ENCODE results near the gene AVPR1B.

The AVPR1B gene, protein sequence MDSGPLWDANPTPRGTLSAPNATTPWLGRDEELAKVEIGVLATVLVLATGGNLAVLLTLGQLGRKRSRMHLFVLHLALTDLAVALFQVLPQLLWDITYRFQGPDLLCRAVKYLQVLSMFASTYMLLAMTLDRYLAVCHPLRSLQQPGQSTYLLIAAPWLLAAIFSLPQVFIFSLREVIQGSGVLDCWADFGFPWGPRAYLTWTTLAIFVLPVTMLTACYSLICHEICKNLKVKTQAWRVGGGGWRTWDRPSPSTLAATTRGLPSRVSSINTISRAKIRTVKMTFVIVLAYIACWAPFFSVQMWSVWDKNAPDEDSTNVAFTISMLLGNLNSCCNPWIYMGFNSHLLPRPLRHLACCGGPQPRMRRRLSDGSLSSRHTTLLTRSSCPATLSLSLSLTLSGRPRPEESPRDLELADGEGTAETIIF

DNA sequence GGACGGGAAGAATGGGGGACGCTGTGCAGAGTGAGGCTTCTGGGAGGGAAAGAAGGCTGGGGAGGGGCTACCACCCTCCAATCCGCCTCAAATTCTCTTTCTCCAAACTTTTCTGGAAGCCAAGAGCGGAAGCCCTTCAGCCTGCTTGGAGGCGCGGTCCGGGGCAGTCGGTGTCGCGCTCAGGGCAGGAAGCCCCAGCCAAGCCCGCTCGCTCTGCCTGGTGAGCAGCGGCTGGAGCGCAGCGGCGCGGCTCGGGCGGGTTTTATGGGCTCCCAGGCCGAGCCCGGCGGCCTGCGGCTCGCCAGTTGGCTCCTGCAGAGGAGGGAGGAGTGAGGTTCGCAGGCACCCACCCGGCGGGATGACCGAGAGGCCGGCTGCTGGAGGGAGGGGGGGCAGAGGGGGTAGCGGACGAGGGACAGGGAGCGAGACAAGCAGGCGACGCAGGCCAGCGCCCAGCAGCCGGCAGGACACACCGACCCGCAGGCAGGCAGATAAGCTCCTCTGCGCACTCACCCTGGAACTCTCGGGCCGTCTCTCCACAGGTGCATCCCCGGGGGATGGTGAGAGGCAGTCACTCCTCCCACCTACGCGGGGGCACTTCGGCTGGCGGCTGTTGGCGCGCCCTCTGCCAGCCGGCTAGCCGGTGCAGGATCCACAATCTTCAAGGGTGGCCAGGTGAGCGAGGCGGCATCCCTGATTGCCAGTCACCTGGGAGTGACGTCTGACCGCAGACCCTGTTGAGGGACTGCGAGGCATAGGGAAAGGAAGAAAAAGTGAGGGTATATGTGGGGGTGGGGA is at the start of gene AVPR1B:
TSS of gene AVPR1B (minus strand) at position 238 of the 798 bp plus-strand sequence. CDS start 498 bp downstream, outside the sequence.
- DNase-seq = no peak

DNA sequence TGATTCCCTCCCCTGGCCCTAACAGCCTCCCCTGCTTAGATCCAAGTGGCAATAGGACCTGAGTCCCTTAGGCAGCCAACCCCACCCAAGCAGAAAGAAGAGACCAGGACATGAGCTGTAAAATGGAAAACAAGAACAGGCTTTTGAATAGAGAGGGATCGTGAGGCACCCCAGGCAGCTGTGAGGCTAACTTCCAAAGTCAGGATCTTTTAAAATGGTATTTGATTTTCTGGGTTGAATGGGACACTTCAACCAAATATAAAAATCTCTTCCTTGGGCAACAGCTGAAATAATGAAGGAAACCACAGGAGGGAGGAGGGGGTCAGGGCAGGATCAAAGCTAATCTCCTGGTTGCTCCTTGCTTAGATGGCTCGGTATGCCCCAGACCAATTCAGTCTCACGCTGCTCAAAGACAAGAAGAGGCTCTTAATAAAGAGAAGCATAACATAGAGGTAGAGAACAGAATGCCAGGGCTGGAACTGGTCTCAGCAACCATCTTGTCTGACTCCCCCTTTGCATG is 28.6 kb upstream of the AVPR1B start:
- DNase-seq = no peak

DNA sequence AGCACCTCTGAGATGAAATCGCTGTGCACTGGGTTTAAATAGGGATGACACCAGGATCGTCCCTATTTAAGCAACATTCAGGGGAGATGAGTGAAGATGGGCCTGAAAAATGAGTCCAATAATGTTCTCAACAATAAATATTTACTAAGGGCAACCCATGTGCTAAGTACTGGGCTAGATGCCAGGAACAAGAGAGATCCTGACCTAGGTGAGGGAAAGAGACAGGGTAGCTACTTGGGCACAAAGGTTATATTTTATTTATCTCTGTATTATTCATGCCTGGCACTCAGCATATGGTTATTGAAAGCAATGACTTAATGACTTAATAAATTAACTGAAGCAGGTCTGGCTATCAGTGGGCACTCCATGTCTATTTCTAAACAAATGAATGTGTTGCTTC is 27.4 kb upstream of the AVPR1B start:
- no peak for DNase-seq

- no peak for DNase-seq
Observed at GRCh38 chr1:206143537-206144172, 26.5 kb upstream of the AVPR1B start.

- no peak for DNase-seq
Observed at GRCh38 chr1:206142770-206143169, 25.6 kb upstream of the AVPR1B start.

DNA sequence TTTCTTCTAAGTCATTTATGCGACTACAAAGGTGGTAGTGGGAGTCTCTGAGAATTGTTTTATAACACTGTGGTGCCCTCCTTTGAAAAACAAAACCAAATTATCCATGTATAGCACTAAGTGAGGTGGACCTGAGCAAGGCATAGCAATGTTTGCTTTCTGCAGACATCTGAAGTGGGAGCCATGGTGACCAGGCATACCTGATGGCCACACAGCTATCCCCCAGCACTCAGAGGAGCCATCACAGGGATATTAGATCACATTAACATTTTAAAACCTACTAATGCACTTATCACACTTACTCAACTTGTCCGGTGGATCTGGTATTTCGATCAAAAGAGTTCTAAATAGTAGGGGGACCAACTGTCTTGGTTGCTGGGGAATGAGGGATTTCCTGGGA is 24.8 kb upstream of the AVPR1B start:
- no peak for DNase-seq

GRCh38 chr1:206136241-206136640 is 19.1 kb upstream of the AVPR1B start:
- no peak for DNase-seq

DNA sequence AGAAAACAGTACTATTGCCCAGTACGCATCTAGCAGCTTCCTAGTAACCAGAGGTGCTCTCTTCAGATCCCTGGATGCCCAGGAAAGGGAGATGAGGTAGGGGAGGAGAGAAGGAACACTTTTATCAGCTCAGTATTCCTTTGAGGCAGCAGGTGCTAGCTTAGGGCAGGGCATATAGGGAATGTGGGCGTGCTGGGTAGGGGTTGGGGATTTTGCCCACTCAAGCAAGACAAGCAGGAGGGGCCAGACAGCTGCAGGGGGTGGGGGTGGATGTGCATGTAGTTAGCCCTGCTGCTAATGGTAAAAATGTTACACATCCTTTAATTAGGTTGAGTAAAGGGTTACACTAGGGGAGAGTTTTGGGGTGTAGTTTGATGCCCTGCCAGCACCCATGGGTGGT is 18.1 kb upstream of the AVPR1B start:
- DNase-seq = no peak

DNA sequence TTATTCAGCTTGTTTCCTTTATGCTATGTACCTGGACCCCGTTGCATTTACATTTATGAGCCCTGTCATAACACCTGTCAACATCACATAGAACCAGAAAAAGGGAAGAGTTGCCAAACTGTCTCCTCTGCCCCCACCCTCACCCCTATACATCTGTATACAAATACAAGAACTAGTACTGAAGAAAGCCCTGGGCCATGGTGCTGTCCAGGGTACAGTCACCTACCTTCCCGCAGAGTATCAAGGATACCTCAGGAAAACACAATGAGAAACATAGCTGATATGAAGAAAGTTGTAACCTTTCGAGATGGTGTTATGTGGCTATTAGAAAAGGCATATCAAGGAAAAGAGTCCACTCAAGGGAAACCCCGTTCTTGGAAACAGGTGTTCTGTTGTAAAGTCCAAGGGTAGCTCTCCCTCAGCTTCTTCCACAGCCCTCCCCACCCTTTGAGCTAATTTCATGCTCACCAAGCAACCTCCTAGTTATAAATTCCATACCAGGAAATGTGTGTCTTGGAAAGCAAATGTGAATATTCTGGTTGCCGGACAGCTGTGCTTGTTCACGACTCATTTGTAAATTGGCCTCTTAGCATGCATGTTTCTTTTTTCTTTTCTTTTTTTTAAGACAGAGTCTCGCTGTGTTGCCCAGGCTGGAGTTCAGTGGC is 16.7 kb upstream of the AVPR1B start:
- no peak for DNase-seq

DNA sequence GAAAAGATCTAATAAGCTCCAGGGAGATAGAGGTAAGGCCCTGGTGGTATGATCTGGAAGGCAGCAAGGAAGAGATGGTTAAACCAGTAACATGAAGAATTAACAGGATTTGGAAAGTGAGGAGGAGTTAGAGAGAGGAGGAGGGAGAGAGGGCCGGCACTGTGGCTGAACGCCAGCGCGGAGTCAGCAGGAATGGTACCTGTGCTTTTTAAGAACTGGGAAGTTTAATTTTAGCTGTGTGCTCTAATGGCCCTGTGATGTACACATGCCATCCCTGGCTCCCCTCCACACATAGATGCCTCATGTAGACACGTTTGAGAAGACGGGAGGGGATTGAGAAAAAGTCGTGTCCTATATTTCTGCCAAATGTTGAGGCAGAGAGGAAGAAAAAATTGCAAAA is 13.8 kb upstream of the AVPR1B start:
- no peak for DNase-seq

DNA sequence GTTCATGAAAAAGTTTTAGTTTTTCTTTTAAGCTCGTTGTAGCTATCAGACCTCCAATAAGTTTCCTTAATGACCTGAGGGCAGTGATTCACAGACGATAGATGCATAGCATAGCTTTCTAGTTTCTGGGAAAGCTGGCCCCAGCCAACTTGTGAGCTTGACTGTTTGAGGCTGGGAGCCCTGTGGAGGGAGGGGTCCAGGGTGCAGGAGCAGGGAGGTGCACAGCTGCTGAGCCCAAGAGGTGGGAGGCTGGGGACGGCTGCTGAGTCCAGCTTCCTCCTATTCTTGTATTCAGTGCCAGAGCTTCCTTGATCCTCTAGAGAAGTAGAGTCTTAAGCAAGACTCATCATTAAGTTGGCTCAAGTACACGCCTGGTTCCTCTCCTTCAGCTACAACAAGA is 11.0 kb upstream of the AVPR1B start:
- no peak for DNase-seq

DNA sequence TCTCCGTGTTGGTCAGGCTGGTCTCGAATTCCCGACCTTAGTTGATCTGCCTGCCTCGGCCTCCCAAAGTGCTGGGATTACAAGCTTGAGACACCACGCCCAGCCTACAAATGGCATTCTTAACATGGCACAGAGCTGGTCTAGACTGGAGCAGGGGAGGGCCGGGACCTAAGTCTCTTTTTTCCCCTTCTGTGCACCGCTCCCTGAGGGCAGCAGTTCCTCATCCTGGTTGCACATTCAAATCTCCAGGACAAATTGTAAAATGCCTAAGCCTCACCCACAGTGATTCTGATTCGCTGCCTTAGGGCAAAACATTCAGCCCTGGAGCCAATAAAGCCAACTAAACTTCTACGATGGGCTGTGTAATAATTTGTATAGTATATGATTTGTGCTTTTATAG is 10.1 kb upstream of the AVPR1B start:
- no peak for DNase-seq

DNA sequence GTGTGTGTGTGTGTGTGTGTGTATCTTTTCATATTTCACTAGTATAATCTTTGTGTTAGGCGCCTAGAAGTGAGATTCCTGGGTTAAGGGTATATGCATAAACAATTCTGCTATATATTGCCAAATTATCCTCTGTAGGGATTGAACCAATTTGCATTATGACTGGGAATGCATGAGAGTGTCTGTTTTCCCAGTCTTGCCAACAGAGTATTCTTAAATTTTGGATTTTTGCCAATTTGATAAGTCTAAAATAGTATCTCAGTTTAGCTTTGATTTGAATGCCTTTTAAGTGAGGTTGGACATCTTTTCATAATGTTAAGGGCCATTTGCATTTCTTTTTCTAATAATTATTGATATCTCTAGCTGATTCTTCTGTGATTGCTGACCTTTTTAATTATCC is 8.2 kb upstream of the AVPR1B start:
- no peak for DNase-seq

DNA sequence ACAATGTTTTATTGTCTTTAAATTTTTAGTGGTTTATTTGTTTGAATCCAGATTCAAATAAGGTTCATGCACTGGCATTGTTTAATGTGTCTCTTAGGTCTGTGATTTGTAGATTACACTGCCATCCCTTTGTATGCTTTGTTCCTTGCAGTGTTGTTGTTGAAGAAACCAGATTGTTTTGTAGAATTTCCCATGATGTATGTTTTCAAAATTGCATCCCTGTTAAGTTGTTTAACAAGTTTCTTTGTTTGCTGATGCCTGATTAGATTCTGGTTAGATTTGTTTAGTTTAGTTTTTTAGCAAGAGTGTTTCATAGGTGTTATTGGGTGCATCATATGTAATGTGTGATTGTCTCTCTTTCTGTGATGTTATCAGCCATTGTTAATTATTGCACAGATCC is 5.5 kb upstream of the AVPR1B start:
- DNase-seq = no peak

DNA sequence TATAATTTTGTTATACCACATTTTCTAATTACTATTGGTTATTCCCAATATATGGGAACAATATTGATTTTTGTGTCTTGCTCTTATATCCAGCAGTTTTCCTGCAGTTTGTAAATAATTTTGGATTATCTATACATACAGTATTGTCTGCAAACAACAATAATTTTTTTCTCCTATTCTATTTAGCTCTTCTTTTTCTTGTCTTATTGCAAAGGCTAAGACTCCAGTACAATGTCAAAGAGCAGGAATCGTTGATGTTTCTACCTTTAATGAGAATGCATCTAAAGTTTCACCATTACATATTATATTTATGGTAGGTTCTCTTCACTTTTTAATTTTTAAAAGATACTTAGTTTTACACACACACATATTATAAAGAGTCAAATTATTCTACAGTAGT is 4.1 kb upstream of the AVPR1B start:
- no peak for DNase-seq

- DNase-seq = no peak
Observed at GRCh38 chr1:206120406-206120805, 3.2 kb upstream of the AVPR1B start.

DNA sequence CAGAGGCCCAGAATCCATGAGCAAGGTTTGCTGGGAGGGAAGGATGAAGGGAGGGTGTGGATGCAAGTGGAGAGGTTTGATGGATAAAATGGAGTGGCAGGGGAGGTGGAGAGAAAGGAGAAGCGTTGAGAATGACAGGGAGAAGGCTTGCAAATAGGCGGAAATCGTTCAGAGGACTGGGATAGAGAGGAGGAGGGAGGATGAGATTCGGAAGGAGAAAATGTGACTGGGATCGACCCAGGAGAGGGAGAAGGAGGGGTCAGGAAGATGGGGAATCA is 376 bp downstream of the AVPR1B start:
- DNase-seq = no peak

DNA sequence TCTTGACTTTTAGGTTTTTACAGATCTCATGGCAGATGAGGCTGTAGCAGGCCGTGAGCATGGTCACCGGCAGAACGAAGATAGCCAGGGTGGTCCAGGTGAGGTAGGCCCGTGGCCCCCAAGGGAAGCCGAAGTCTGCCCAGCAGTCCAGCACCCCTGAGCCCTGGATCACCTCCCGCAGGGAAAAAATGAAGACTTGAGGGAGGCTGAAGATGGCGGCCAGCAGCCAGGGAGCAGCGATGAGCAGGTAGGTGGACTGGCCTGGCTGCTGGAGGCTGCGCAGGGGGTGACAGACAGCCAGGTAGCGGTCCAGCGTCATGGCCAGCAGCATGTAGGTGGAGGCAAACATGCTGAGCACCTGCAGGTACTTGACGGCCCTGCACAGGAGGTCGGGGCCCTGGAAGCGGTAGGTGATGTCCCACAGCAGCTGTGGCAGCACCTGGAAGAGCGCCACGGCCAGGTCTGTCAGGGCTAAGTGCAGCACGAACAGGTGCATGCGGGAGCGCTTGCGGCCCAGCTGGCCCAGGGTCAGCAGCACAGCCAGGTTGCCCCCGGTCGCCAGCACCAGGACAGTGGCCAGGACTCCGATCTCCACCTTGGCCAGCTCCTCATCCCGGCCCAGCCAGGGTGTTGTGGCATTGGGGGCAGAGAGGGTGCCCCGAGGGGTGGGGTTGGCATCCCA is 856 bp downstream of the AVPR1B start:
- no peak for DNase-seq

DNA sequence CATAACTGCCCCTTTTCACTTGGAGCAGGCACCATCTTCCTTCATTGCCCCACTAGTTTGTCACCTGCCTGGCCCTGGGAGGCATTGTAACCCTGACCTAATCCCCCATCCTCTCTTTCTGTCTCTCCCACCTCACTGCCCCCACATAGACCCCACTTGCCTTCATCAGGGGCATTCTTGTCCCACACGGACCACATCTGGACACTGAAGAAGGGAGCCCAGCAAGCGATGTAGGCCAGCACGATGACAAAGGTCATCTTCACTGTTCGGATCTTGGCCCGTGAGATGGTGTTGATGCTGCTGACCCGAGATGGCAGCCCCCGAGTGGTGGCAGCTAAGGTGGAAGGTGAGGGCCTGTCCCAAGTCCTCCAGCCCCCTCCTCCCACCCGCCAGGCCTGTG is 1.4 kb downstream of the AVPR1B start:
- no peak for DNase-seq

DNA sequence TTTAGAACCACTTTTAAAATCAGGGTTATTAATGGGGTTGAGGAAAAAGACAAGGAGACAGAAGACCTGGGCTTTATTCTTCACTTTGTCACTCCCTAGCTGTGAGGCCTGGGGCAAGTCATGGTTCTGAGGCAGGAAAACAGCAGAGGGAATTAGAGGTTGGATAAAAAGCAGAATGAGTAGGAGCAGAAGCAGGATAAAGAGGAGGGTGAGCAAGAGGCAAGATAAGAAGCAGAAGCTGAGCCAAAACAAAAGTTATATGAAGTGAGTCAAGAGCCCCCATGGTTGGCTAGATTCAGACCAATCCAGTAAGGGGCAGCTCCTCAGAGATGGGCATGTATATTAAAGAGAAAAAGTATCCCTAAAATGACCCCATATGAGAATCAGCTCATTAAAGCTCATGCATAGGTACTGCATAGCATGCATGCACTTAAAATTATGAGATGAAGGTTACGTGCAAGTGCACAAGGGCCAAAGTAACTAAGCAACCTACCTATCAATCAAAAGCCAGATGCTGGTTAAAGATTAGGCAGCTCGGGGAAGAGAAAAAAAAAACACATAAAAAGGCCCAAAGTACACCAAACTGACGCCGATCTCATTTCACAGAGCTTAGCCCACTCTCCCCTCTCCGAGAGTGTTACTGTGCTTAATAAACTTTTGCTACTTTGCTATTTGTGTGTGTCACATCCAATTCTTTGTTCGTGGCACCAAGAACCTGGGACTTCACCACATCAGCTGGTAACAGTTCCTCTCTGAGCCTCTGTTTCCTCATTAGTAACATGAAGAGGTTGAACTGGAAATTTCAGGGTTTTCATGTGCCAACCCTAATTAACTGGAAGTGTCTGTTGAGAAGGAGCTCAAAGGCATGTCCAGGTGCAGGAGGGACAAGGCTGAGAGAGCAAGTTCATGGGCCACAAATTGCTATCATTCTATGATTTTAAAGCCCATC is 2.2 kb downstream of the AVPR1B start:
- no peak for DNase-seq

- no peak for DNase-seq
Observed at GRCh38 chr1:206112600-206113301, 4.4 kb downstream of the AVPR1B start.
